SH-SY5Y (cell line): Measurements from ENCODE around the gene ARL2BP.

ENCODE experiments used
- GATA2 ChIP-seq: IDR thresholded peaks from 2 replicates; pipeline ENCODE4 v1.6.1; 2011; ENCODE audit warnings: mild to moderate bottlenecking, low read depth, low read length
- GATA3 ChIP-seq: IDR thresholded peaks from 2 replicates; pipeline ENCODE4 v1.6.1; 2011; ENCODE audit warnings: low read depth, mild to moderate bottlenecking, low read length, moderate library complexity

GRCh38 chr16:57264950-57265371 is 19.9 kb downstream of the ARL2BP start:
- TF ChIP-seq GATA2, result no peak
- no peak for TF ChIP-seq GATA3
